AG09319 (cell line): ENCODE data around the gene HPSE.

Experiments
- DNase-seq: peaks from one replicate; pipeline ENCODE4 v3.0.0-alpha.2; 2010; ENCODE audit warnings: low read depth; ENCODE audit errors: extremely low read depth
- CTCF ChIP-seq: IDR thresholded peaks from 2 replicates; pipeline ENCODE4 v1.5.1; 2011; ENCODE audit warnings: low read depth, mild to moderate bottlenecking, inconsistent platforms, low read length, moderate library complexity

Gene HPSE

GRCh38 chr4:83370640-83370906 is 35.9 kb upstream of the HPSE start:
- no peak for TF ChIP-seq CTCF
- DNase-seq = no peak

DNA sequence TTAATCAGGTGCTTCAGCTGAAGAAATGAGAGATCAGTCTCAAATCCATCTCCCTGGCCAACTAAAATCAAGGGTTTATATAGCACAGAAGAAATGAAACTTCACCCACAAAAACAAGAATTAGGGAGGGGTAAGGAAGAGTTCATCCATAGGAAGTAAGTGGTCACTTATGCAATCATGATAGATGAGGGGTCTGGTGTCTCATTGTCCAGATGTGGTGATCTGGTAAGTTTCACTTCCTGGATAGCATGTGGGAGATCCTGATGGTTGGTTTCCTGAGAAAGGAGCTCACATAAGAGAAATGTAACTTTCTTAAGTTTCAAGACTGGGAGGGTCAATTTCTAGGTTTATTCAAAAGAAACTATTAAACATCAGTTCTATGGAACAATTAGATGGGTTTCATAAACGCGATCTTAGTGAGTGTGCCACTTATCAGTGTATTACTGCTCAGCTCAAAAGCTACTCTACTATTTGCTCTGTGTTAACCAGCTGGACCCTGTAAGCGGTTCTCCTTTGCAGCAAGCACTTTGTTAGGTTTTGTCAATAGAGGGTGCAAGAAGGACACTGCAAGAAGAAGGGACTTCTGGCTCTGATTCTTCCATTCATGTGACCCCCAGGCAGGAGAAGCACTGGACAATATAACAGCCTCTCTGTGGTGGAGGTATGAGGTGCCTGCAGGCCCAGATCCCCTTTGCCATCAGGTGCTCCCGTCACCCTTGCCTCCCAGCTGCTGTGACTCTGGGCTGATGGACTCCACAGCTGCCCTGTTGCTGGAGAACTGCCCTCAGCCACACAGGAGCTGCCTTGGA is 35.4 kb upstream of the HPSE start:
- no peak for DNase-seq
- TF ChIP-seq CTCF = no peak

- no peak for TF ChIP-seq CTCF
- no peak for DNase-seq
These were observed 29.7 kb upstream of the HPSE start for GRCh38 chr4:83364312-83364711.

GRCh38 chr4:83362492-83363329 is 28.1 kb upstream of the HPSE start:
- peak; percentile 4 for DNase-seq
- peak; percentile 52 for TF ChIP-seq CTCF

- no peak for TF ChIP-seq CTCF
- no peak for DNase-seq
These were observed 26.9 kb upstream of the HPSE start for GRCh38 chr4:83361416-83362103.

DNA sequence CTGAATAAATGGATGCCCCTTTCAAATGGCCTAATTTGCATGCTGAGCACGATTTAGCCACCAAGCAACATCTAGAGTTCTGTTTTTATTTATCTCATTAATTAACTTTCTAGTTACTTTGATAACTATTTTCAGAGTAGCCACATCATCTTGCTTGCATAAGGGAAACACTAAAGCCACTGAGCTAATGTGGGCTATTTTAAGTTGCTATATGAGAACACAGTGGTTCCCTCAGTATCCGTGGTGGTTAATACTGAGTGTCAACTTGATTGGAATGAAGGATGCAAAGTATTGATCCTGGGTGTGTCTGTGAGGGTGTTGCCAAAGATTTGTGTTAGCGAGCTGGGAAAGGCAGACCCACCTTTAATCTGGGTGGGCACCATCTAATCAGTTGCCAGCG is 25.4 kb upstream of the HPSE start:
- DNase-seq = no peak
- TF ChIP-seq CTCF = no peak

- peak; percentile 1 for DNase-seq
- no peak for TF ChIP-seq CTCF
These were observed 23.8 kb upstream of the HPSE start for GRCh38 chr4:83358410-83358809.
